ENCODE results near the gene LRRC61.

The LRRC61 gene

DNA sequence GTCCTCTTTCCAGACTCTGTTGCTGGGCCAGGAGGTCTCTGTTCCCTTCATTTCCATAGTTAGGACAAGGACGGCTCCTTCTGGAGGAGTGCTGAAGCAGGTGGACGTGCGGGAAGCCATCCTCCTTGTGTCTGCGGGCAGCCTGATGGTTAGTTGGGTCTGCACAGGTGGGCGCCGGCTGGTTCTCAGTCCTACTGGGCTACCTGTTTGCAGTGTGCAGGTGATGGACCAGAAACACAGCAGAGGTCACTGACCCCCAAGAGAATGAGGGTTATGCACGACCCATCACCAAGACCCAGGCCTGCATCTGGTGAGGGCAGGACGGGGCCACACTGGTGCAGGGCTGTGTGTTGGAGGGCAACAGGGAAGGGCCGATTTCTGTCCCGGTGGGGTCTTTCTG lies 10.5 kb downstream of the LRRC61 start:
- no peak for DNase-seq

DNA sequence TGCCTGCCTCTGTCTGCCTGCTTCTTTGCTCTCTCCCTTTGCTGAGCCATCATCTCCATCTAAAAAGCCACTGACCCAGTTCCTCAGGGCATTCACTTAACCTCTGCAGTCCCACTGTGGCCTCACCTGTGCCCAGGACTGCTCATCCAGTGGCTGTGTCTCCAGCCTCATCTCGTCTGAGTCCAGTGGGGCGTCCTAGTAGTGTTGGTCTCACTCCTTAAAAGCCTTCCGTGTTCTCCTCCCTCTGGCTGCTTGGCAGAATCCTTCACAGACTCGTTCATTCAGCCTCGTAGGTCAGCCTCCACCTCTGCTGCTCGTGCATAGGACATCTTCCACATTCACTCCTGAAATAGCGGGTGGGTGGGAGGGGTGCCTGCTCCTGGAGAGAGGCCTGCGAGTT lies 11.0 kb downstream of the LRRC61 start:
- DNase-seq, result no peak

DNA sequence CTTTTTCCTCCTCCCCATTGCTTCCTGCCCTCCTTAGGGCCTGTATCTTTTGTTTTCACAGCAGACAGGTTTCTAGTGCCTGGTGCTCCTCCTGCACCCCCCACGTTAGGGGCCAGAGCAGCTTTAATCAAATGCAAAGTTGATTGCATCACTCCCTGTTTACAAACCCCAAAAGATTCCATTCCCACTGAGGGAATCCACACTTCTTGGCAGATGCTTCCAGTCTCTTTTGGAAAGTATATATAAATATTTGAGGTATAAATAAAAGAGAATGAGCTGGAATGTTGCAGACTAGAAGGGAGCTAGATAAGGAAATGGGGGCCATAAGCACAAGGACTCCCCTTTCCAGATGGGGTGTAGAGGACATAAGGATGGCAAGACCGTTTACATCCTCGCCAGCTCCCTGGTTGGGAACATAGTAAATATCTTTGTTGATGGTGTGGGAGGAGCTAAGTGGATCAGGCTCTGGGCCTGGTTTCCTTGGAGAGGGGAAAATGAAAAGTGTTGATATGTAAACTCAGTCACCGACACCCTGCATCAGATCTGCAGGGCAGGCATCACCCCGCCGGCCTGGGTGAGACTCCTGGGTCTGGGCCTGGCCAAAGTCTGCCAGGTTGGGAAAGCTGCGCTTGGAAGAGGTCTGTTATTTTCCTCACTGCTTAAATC lies 12.1 kb downstream of the LRRC61 start:
- DNase-seq, result peak; percentile 25

DNA sequence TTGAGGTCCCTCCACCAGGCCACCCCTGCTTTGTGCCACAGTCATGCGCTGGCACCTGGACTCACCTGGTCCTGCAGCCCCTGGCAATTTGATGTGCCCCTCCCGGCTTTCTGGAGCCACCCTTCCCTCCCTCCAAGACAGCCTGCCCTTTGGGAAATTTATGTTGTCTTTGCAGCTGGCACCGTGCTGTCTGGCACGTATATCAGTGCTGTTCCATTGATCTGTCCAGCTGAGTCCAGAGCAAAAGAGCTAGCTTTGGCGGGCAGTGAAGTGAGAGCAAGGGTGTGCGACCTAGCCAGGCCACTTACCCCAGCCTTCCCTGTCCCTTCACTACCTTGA lies 12.6 kb downstream of the LRRC61 start:
- DNase-seq, result no peak

DNA sequence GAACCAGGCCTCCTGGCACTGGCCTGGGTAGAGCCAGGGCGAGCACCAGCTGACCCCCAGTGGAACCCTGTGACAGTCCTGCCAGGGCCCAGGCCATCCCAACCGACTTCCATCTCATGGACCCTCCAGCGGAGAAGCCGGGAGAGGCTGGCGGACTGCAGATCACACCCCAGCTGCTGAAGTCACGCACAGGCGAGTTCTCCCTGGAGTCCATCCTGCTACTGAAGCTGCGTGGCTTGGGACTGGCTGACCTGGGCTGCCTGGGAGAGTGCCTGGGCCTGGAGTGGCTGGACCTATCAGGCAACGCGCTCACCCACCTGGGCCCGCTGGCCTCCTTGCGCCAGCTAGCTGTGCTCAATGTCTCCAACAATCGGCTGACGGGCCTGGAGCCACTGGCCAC lies 13.6 kb downstream of the LRRC61 start:
- no peak for DNase-seq

DNA sequence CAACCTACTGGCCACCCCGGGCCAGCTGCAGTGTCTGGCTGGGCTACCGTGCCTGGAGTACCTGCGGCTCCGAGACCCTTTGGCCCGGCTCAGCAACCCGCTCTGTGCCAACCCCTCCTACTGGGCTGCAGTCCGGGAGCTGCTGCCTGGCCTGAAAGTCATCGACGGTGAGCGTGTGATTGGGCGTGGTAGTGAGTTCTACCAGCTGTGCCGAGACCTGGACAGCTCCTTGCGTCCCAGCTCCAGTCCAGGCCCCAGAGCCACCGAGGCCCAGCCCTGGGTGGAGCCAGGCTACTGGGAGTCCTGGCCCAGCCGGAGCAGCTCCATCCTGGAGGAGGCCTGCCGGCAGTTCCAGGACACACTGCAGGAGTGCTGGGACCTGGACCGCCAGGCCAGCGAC lies 14.0 kb downstream of the LRRC61 start:
- no peak for DNase-seq

DNA sequence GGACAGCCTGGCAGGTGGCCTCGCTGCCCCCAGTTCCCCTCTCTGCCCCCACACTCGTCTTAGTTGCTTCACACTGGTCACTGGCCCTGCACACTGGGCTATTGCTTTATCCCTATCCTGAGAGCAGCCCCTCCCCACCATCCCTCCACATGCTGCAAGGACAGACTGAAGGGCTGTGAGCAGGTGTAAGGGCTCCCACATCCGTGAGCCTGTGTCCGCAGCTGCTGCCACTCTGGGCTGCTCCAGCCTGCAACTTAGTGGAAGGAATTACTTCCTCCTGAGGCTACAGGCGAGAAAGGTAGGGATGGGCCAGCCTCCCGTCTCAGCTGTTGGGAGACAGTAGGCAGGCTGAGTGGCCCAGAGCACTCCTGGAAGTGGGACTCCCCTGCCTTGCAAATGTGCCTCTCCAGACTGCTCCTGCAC lies 14.5 kb downstream of the LRRC61 start:
- DNase-seq, result no peak

DNA sequence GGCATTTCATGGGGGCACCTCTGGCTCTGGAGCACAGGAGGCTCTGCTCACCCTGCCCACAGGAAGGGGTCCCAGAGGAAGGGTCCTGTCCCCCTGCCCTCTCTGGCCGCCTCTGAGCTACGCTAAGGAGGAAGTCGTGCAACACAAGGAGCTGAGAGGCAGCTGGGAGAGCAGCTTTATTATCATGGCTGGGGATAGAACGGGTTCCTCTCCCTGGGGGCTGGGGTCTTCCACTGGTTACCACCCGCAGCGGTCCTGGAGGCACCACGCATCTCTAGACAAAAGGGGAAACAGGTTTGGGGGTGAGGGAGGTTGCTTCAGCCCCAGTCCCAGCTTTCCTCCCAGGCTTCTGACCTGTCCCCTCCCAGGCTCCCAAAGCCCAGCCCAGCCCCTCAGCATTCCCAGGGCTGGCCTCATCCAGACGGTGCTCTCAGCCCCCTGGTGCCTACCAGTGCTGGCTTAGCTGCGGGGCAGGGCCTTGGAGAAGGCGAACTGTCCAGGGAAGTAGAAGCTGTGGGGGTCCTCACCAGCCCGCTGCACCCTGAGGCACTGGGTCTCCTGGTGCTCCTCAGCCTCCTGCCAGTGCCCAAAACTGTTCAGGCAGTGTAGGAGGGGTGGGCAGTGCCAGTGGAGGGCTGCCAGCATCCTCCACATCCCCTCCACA lies 15.1 kb downstream of the LRRC61 start:
- DNase-seq, result no peak

DNA sequence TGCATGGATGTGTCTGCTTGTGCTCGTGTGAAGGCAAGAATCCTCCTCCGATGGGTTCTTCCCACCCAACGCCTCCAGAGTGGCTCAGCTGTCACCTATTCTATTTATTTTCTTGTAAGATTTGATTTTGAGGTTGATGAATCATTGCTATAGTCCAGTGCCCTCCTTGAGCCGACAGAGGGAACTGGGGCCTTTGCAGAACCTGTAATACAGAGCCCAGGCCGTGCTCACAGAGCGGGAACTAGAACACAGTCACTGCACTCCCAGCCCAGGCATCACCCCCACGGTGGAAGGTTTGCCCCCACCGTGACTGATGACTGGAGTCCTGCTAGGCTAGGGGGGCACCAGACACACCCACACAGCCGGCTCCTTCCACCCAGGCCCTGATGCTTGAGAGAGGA lies 16.3 kb downstream of the LRRC61 start:
- no peak for DNase-seq

DNA sequence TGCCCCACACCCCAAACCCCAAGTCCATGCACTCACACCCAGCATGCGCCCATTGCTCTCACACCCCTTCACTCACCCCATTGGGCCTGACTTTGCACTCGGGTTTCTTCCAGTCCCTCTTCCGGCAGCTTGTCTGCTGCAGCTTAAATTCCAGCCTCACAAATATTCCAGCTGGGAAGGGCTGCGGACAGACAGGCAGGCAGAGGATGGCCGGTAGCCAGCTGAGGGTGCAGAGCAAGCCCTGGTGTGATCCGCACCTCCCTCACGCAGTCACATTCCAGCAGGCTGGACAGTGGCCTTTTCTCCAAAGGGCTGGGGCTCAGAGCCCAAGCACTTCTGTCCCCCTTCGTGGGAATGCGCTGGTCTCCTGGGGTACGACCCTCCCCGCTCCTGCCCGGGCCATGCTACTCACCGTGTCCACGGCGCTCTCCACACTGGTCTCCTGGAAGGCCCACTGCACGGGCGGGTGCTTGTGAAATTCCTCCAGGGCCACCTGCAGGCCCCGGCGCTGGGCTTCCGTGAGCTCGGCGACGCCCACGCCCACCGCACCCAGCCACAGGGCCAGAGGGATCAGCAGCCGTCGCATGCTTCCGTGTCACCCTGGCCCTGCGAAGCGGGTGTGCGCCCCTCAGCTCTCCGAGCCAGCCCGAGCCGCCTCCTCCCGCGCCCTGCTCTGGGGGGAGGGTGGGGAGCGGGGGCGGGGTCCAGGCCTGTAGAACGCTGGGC lies 17.0 kb downstream of the LRRC61 start:
- DNase-seq, result no peak

DNA sequence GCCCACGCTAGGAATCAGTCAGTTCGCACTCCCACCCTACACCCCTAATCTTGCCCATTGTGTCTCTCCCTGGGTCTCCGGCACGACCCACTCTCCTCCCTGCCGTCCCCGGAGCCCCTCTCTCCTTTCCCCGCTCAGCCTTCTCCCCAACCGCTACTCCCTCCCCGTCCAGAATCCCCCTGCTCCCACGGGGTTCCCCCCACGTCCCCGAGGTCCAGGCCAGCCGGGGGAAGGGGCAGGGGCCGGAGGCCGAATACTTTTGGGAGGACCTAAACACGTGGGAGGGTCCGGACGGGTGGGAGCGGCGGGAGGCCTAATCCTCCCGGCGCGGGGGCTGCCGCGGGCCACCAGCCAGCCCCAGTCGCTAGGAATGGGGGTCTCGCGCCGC lies 17.7 kb downstream of the LRRC61 start:
- no peak for DNase-seq

DNA sequence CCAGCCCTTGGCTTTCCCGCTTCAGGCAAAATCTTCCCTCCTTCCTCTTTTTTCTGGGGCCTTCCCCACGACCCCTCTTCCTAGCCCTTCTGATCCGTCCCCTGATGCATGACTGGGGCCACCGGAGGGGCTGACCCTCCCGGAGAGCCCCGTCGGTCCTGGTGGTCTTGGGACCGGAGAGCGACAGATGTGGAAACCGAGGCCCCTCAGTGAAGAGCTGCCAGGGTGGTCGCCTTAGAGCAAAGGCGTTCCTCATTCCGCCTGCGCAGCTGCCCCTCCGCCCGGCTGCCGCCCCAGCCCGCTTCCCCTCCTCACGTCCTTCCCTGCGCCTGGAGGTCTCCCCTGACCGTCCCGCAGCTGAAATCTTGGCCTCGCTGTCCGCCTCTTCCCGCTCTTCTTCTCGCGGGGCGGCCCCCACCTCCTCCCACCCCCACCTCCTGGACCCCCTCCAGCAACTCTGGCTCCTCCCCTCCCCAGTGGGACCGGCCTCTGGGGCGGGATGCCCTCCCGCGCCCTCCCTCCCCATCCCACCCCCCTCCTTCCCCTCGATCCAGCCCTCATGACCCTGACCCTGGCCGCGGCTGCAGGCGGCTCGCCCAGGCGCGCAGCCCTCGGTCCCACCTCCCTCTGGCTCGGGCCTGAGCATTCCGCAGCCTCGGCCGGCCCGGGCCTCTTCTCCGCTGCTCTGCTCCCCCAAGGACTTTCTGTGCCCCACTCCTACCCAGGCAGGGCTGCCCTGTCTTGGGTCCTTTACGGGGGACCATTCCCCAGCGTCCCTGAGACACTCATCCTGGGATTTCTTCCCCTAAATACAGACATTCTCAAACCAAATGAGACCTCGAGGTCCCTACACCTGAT lies 18.3 kb downstream of the LRRC61 start, which contains the start of gene RARRES2:
Gene RARRES2 (minus strand): TSS at position 367 of the 858 bp plus-strand sequence. CDS start 1,020 bp downstream, outside the sequence.
- no peak for DNase-seq

DNA sequence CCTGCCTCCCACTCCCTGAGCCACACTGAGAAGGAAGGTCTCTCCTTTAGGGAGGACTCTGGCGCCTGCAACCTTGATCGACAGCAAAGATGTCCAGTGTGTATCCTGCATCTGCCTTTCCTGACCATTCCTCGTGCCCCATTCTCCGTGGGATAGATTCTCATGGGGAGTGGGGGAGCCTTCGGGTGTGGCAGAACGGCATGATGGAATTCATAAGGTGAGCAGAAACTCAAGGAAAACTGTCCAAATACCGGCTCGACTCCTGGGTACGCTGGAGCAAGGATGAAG lies 18.9 kb downstream of the LRRC61 start:
- no peak for DNase-seq

DNA sequence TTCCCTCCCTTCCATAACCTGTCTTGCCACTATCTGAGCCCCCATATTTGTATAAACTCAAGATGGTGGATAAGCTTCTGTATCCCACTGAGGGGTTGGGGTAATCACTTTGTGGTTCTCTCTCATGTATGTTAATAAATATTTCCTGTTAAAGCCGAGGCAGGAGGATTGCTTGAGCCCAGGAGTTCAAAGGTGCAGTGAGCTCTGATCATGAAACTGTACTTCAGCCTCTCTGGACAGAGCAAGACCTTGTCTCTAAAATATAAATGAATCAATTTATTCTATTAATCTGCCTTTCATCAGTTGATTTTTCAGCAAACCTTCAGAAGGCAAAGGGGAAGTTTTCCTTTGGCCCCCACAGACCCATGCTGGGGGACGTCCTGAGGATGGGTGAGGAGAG lies 20.1 kb downstream of the LRRC61 start:
- DNase-seq, result no peak

DNA sequence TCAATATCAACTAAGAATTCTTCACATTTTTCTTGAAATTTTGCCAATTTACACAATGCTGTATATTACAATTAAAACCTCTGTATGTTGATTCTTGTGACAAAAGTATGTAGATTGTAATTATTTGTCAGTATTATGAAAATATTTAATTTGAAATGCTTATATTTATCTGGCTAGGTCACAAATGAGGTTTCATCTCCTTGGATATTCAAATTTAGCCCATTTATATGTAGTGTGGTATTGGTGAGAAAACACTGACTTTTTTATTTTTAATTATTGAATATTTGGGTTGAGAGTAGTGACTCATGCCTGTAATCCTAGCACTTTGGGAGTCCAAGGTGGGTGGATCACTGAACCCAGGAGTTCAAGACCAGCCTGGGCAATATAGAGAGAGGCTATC lies 21.1 kb downstream of the LRRC61 start:
- DNase-seq, result no peak

DNA sequence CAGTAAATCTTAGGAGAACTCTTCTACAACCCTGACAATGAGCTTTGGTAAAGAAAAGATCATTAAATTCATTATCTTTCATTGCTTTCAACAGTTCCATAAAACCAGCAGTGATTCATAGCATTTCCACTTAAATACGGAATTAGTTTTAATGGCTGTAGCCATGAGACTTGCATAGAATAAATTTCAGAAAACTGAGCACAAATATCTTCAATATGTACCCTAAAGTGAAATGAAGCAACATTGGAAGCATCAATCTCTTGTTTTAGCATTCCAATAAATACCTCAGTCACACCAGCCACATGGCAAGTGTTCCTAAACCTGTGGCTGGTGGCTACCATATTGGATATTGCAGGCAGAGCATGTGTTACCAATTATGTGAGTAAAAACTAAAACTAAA lies 21.9 kb downstream of the LRRC61 start:
- no peak for DNase-seq

DNA sequence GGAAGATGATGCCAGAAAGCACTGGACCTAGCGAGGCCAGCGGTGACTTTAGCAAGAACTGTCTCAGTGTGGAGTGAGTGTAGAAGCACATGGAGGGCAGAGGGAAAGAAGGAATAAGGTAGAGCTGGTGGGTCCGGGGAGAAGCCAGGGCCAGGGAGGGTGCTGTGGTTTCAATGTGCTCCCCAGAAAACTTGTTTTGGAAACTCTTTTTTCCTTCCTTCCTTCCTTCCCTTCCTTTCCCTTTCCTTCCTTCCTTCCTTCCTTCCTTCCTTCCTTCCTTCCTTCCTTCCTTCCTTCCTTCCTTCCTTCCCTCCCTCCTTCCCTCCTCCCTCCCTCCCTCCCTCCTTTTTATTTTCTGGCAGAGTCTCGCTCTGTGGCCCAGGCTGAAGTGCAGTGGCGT lies 23.8 kb downstream of the LRRC61 start:
- no peak for DNase-seq

DNA sequence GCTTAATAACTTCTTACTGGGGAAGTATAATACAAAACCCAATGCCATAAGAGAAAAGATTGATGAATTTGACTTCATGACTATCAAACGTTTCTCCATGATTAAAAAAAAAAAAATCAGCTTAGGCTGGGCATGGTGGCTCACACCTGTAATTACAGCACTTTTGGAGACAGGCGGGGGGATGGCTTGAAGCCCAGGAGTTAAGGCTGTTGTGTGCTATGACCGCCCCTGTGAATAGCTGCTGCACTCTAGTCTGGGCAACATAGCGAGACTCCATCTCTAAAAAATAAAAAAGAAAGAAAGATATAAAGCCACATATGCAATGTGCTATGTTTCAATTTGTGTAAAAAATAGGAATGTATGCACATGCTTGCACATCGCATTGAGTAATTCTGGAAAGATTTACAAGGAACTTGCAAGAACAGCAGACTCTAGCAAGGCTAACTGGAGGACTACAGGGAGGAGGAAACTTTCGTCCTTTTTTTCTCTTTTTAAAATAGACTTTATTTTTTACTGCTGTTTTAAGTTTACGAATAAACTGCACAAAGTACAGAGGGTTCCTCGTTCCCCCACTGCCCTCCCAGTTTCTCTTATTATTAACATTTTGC lies 28.5 kb downstream of the LRRC61 start:
- DNase-seq, result no peak

DNA sequence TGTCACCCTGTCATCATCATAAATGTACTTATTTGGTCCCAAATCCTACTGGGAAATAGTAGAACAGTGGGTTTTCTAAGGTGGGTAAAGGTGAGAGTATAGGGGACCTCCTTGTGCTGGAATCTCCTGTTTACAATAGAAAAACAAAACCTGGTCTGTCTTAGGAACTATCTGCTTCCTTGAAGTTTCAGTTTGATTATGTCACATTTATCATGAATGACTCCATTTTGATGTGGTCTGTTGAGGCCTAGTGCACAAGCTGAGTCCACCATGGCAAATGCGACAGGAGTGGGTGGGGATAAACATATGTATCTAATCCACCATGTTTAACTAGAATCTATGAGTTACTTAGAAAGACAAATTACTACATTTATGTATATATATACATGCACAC lies 32.5 kb downstream of the LRRC61 start:
- DNase-seq, result no peak

DNA sequence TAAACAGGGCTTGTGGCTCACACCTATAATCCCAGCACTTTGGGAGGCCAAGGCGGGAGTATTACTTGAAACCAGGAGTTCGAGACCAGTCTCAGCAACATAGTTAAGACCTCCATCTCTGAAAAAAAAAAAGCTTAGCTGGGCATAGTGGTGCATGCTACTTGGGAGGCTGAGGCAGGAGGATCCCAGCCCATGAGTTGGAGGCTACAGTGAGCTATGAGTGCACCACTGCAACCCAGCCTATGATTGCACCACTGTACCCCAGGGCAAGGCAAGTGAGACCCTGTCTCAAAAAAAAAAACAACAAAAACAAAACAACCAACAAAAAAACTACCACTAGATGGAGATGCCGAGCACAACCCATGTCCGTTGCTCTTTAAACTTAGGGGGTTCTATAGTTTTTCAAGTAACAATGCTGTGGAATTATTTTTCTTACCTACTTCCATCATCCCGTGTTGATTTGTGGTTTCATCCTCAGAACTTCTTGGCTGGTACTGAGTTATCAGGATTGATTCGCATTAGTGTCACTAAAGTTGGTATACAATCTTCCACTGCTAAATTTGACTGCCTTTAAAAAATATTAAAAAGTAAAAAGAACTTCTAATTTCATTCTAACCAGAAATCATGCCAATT lies 33.2 kb downstream of the LRRC61 start:
- peak; percentile 11 for DNase-seq

DNA sequence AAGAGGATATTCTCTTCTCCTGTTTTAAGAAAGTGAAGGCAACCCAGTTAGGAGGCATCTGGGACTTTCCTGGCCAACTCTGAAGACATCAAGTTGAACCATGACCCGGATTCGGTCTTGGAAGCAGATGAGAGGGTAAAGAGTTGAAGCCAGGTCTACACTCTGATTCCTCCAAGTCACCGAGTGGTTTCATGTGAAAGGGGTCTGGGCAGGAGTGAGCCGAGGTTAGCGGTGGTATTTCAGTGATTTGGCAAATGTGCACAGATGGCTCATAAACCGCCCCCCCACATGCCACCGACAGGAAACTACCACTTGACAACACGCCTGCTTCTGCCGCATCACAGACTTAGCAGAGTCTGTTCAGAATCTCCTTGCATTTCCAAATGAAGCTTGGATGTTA lies 34.1 kb downstream of the LRRC61 start:
- DNase-seq, result no peak

DNA sequence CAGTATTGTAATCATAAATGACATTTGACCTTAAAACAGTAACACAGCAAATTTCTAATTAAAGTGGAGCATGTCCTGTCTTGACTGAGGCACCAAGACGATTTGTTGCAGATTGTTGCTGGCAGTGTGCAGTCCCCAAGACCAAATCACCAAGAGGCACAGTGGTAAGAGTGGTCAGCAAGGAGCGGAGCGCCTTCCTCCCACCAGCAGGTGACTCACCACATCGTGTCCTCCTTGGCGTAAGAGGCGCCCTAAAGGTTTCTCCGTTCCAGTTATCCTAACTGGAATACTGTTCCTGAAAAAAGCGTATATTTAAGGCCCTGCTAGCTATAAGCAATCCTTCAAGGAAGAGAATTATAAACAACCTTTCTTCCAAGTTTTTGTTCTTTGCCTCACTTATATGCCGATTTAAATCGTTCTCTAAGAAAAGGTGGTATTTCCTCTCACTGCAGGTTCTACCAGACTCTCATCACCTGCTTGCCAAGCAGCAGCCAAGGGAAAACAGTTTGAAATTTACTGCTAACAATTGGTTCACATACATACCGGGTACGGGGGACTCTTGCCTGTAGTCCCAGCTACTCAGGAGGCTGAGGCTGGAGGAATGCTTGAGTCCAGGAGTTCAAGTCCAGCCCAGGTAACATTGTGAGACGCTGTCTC lies 34.7 kb downstream of the LRRC61 start:
- no peak for DNase-seq

Measured in COR-L47 (cell line).